ENCODE results near the gene ASAP2. TPM values are rescaled to one million over a fixed set of nuclear protein-coding genes. Genes with fewer than 3 reads are reported as not detected.

Gene ASAP2
- total RNA-seq, 4 donors from 2014 or later, result 33.2 to 62.1 (median 54.5) TPM

GRCh38 chr2:9344434-9344833 lies 137.8 kb downstream of the ASAP2 start:
- TF ChIP-seq POLR2AphosphoS5 (IDR thresholded peaks at IDR 0.05) (no peak), EP300 (IDR thresholded peaks at IDR 0.05; ENCODE audit: low read depth) (no peak), POLR2A (IDR thresholded peaks at IDR 0.05) (no peak), CTCF (IDR thresholded peaks at IDR 0.05) (no peak)
- H3K27me3 ChIP-seq, result no peaks in the 10 kb centered on the region
- DNase-seq, result no peak
- H3K4me1 ChIP-seq, result no peaks in the 10 kb centered on the region
- WGBS, 2 donors (ENCODE audit: low coverage in 1 of 2), result 90 to 96% methylated on average over 10 of the region's 10 CpGs
- no peak overlapping the region for H3K27ac ChIP-seq
- no peaks in the 10 kb centered on the region for H3K9me3 ChIP-seq
- no peak overlapping the region for H3K4me3 ChIP-seq
- peaks cover 0 to 3% (median 0%) of the 10 kb centered on the region in 4 donors for H3K36me3 ChIP-seq
- intact Hi-C loops (cut with DNase I; ENCODE audit: low total_unique reads), result no loop called here
- in situ Hi-C loops (cut with MboI; ENCODE audit: low pct_ligation_motif_present in 1 of 4, low pct_unique_long_range_greater_than_20kb in 1 of 4, low sequenced_read_pairs in 3 of 4), result loop anchor here (10.0 to 25.0 kb wide), 4 partner anchors 132 to 200 kb away; partner anchors contain the start of gene ASAP2 (in 1 of the 4)

GRCh38 chr2:9345343-9345742 lies 138.7 kb downstream of the ASAP2 start:
- intact Hi-C loops (cut with DNase I; ENCODE audit: low total_unique reads), result no loop called here
- Histone ChIP-seq H3K4me3 (no peak overlapping the region), H3K9me3 (no peaks in the 10 kb centered on the region), H3K27me3 (no peaks in the 10 kb centered on the region), H3K27ac (no peak overlapping the region), H3K36me3 (peaks cover 0 to 3% (median under 1%) of the 10 kb centered on the region in 4 donors), H3K4me1 (no peaks in the 10 kb centered on the region)
- in situ Hi-C loops (cut with MboI; ENCODE audit: low pct_ligation_motif_present in 1 of 4, low pct_unique_long_range_greater_than_20kb in 1 of 4, low sequenced_read_pairs in 3 of 4), result loop anchor here (10.0 to 25.0 kb wide), 4 partner anchors 133 to 201 kb away; partner anchors contain the start of gene ASAP2 (in 1 of the 4)
- no peak for TF ChIP-seq POLR2AphosphoS5 (IDR thresholded peaks at IDR 0.05)
- TF ChIP-seq POLR2A (IDR thresholded peaks at IDR 0.05), result no peak
- TF ChIP-seq EP300 (IDR thresholded peaks at IDR 0.05; ENCODE audit: low read depth), result no peak
- WGBS, 2 donors (ENCODE audit: low coverage in 1 of 2), result 70 to 93% methylated on average over 1 to 7 of the region's 7 CpGs
- DNase-seq, result no peak

GRCh38 chr2:9345997-9346396 lies 139.4 kb downstream of the ASAP2 start:
- Histone ChIP-seq H3K4me3 (no peak overlapping the region), H3K27ac (no peak overlapping the region), H3K4me1 (no peaks in the 10 kb centered on the region), H3K36me3 (peaks cover 0 to 8% (median 3%) of the 10 kb centered on the region in 4 donors), H3K9me3 (no peaks in the 10 kb centered on the region), H3K27me3 (no peaks in the 10 kb centered on the region)
- DNase-seq, result no peak
- in situ Hi-C loops (cut with MboI; ENCODE audit: low pct_ligation_motif_present in 1 of 4, low pct_unique_long_range_greater_than_20kb in 1 of 4, low sequenced_read_pairs in 3 of 4) (loop anchor here (10.0 to 25.0 kb wide), 4 partner anchors 134 to 201 kb away; partner anchors contain the start of gene ASAP2 (in 1 of the 4)), intact Hi-C loops (cut with DNase I; ENCODE audit: low total_unique reads) (no loop called here)
- 95 to 97% methylated on average over 8 to 10 of the region's 10 CpGs for WGBS, 2 donors (ENCODE audit: low coverage in 1 of 2)
- TF ChIP-seq EP300 (IDR thresholded peaks at IDR 0.05; ENCODE audit: low read depth) (no peak), POLR2A (IDR thresholded peaks at IDR 0.05) (no peak), POLR2AphosphoS5 (IDR thresholded peaks at IDR 0.05) (no peak), CTCF (IDR thresholded peaks at IDR 0.05) (no peak)

GRCh38 chr2:9346885-9347284 lies 140.3 kb downstream of the ASAP2 start:
- DNase-seq, result no peak
- TF ChIP-seq POLR2A (IDR thresholded peaks at IDR 0.05), result no peak
- TF ChIP-seq EP300 (IDR thresholded peaks at IDR 0.05; ENCODE audit: low read depth), result no peak
- no peak for TF ChIP-seq CTCF (IDR thresholded peaks at IDR 0.05)
- no peak for TF ChIP-seq POLR2AphosphoS5 (IDR thresholded peaks at IDR 0.05)
- Histone ChIP-seq H3K4me3 (no peak overlapping the region), H3K27ac (peak overlapping the region in 3 of 4 donors; percentile 34 to 58 (median 45)), H3K9me3 (no peaks in the 10 kb centered on the region), H3K4me1 (no peaks in the 10 kb centered on the region), H3K36me3 (peaks cover 0 to 13% (median 5%) of the 10 kb centered on the region in 4 donors), H3K27me3 (no peaks in the 10 kb centered on the region)
- intact Hi-C loops (cut with DNase I; ENCODE audit: low total_unique reads), result no loop called here
- 87 to 100% methylated on average over 1 to 9 of the region's 9 CpGs for WGBS, 2 donors (ENCODE audit: low coverage in 1 of 2)
- in situ Hi-C loops (cut with MboI; ENCODE audit: low pct_ligation_motif_present in 1 of 4, low pct_unique_long_range_greater_than_20kb in 1 of 4, low sequenced_read_pairs in 3 of 4), result loop anchor here (10.0 to 25.0 kb wide), 4 partner anchors 135 to 202 kb away; partner anchors contain the start of gene ASAP2 (in 1 of the 4)

Data from transverse colon (tissue), 4 donors.